NB4 (cell line): ENCODE results near the gene HCCS.

Experiments
- CTCF ChIP-seq: IDR thresholded peaks from one replicate; pipeline ENCODE4 v1.5.1; 2012; ENCODE audit warnings: low read depth, low read length
- MAX ChIP-seq: IDR thresholded peaks from 2 replicates; pipeline ENCODE4 v1.6.1; 2011; ENCODE audit warnings: low read depth, low read length
- POLR2A ChIP-seq: IDR thresholded peaks from 2 replicates; pipeline ENCODE4 v1.6.1; 2011; ENCODE audit warnings: mild to moderate bottlenecking; ENCODE audit not compliant: insufficient read length; ENCODE audit errors: extremely low read depth

- no peak for TF ChIP-seq CTCF
- TF ChIP-seq POLR2A, result no peak
- TF ChIP-seq MAX, result no peak
These were observed 37.3 kb downstream of the HCCS start for GRCh38 chrX:11148401-11148800.
